OCI-M1 (cell line): ENCODE data around the gene PAX1.

Source experiments
- DNase-seq: peaks from one replicate; lab custom pipeline; 2025; lab: John Stamatoyannopoulos, UW

Gene PAX1

GRCh38 chr20:21739682-21740081 lies 34.2 kb downstream of the PAX1 start:
- no peak for DNase-seq

- no peak for DNase-seq
Observed at GRCh38 chr20:21741266-21741665, 35.8 kb downstream of the PAX1 start.

GRCh38 chr20:21762646-21763045 lies 57.2 kb downstream of the PAX1 start:
- DNase-seq = no peak

GRCh38 chr20:21767200-21767738 lies 61.8 kb downstream of the PAX1 start:
- no peak for DNase-seq

GRCh38 chr20:21767739-21768223 lies 62.3 kb downstream of the PAX1 start:
- no peak for DNase-seq
